ENCODE results near the gene SAXO2.
A peak's percentile ranks its signal among the peaks of the same experiment; 100 is the strongest.
"Not testable (repeated sequence)": the region's sequence is repeated elsewhere in the genome, so short reads cannot be mapped to it uniquely, and the experiment has no call there.

The SAXO2 gene

GRCh38 chr15:82288202-82288601 lies 25.6 kb downstream of the SAXO2 start:
- DNase-seq = not testable (repeated sequence)

GRCh38 chr15:82292271-82292670 lies 29.7 kb downstream of the SAXO2 start:
- peak; percentile 45 for DNase-seq

GRCh38 chr15:82294061-82294690 lies 31.6 kb downstream of the SAXO2 start:
- DNase-seq = no peak

- DNase-seq = no peak
These were observed 34.9 kb downstream of the SAXO2 start for GRCh38 chr15:82297546-82297945.

- DNase-seq = no peak
These were observed 35.4 kb downstream of the SAXO2 start for GRCh38 chr15:82298032-82298431.

- no peak for DNase-seq
These were observed 35.9 kb downstream of the SAXO2 start for GRCh38 chr15:82298520-82298919.

GRCh38 chr15:82299511-82299914 lies 36.9 kb downstream of the SAXO2 start:
- DNase-seq = not testable (repeated sequence)

GRCh38 chr15:82300326-82300725 lies 37.7 kb downstream of the SAXO2 start:
- DNase-seq = not testable (repeated sequence)

GRCh38 chr15:82300883-82301282 lies 38.3 kb downstream of the SAXO2 start:
- DNase-seq = no peak

GRCh38 chr15:82301296-82302016 lies 38.8 kb downstream of the SAXO2 start:
- DNase-seq = no peak

GRCh38 chr15:82303956-82304777 lies 41.5 kb downstream of the SAXO2 start:
- no peak for DNase-seq

GRCh38 chr15:82304778-82305090 lies 42.1 kb downstream of the SAXO2 start:
- DNase-seq = no peak

GRCh38 chr15:82305621-82306048 lies 43.0 kb downstream of the SAXO2 start:
- no peak for DNase-seq

GRCh38 chr15:82306791-82307713 lies 44.4 kb downstream of the SAXO2 start:
- DNase-seq = no peak

- DNase-seq = no peak
These were observed 45.1 kb downstream of the SAXO2 start for GRCh38 chr15:82307714-82308081.

GRCh38 chr15:82309802-82310201 lies 47.2 kb downstream of the SAXO2 start:
- DNase-seq = no peak

- not testable (repeated sequence) for DNase-seq
These were observed 48.7 kb downstream of the SAXO2 start for GRCh38 chr15:82311321-82311720.

- DNase-seq = no peak
These were observed 50.1 kb downstream of the SAXO2 start for GRCh38 chr15:82312586-82313349.

GRCh38 chr15:82313446-82313845 lies 50.8 kb downstream of the SAXO2 start:
- no peak for DNase-seq

GRCh38 chr15:82313951-82314768 lies 51.5 kb downstream of the SAXO2 start:
- DNase-seq = not testable (repeated sequence)

Data from suppressor macrophage treated with lipopolysaccharide for 4 hours (primary cell).